A172 (cell line): ENCODE data around the gene URI1. TPM values are rescaled to one million over a fixed set of nuclear protein-coding genes. Genes with fewer than 3 reads are reported as not detected.
"Not testable (repeated sequence)": the region's sequence is repeated elsewhere in the genome, so short reads cannot be mapped to it uniquely, and the experiment has no call there.

Experiments used
- DNase-seq: peaks from one replicate; pipeline ENCODE4 v3.0.0-alpha.2; 2015; ENCODE audit warnings: low spot score
- total RNA-seq: library from RNA; depleted of rRNA; stranded (reverse); fragments of >200 nt; shearing (Covaris generic); gene quantifications from 2 replicates; pipeline ENCODE4 v1.2.3, GENCODE V29; 2014

URI1 gene
- total RNA-seq, 1 experiment from 2014 or later, result 74.6 TPM

- DNase-seq, result peak; percentile 41
Measured at GRCh38 chr19:29942404-29943261, 594 bp downstream of the URI1 start.

GRCh38 chr19:29943615-29944014, 1.6 kb downstream of the URI1 start:
- DNase-seq, result no peak

GRCh38 chr19:29944390-29945012, 2.5 kb downstream of the URI1 start:
- no peak for DNase-seq

DNA sequence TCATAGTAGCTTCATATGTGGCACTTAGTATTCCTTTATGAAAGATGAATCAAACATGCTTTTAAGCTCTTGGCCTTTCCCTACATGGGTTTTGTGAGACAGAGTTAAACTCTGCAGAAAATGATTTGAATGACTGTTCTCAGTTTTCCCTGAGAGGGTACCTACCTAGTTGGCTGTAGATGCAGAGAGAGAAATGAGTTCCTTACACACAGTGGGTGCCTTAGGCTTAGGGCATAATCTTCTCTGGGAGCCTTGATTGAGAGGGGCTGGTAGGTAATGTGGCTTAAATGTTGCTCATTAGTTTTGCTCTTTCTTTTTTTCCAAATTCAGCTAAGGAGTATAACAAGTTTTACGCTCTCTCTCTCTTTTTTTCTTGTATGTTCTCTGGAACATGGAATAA, 3.0 kb downstream of the URI1 start:
- DNase-seq, result no peak

GRCh38 chr19:29945433-29945832, 3.4 kb downstream of the URI1 start:
- DNase-seq, result no peak

GRCh38 chr19:29946645-29947044, 4.6 kb downstream of the URI1 start:
- DNase-seq, result no peak

DNA sequence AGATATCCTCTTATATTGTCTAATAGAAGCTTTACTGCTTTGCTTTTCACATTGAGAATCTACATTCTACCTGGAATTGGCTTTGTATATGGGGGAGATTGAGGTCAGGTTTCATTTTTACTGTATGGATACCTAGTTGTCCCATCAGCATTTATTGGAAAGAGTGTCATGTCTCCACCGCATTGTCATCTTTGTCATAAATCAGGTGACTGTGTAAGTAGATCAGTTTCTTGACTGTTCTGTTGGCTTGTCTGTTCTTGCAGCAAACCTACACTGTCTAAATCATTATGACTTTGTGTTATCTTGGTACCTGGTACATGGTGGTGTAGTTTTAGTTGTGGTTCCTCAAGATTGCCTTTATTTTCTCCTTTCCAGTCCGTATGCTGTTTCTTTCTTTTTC, 5.8 kb downstream of the URI1 start:
- no peak for DNase-seq

DNA sequence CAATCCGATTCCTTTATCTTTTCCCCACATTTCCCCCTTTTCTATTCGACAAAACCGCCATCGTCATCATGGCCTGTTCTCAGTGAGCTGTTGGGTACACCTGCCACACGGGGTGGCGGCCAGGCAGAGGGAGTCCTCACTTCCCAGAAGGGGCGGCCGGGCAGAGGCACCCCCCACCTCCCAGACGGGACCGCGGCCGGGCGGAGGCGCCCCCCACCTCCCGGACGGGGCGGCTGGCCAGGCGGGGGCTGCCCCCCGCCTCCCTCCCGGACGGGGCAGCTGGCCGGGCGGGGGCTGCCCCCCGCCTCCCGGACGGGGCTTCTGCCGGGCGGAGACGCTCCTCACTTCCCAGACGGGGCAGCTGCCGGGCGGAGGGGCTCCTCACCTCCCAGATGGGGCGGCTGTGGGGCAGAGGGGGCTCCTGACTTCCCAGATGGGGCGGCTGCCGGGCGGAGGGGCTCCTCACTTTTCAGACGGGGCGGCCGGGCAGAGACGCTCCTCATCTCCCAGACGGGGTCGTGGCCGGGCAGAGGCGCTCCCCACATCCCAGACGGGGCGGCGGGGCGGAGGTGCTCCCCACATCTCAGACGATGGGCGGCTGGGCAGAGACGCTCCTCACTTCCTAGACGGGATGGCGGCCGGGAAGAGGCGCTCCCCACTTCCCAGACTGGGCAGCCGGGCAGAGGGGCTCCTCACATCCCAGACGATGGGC, 6.9 kb downstream of the URI1 start:
- DNase-seq, result not testable (repeated sequence)

DNA sequence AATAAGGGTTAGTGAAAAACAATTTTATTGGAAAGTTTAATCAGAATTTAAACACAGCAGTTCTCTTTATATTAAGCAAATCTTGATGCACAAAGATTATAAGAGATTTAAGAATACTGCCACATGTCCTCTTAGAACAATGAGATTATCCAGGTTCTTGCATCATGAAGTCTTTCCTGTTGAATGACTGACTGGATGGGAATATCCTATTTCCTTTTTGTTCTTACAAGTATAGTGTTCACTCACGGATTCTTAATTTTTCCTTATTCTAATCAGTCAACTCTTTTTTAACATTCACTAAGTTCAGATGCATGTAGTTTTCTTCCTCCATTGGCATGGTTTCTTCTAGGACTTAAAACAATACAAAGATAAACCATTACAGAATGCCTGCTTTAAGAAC, 10.1 kb downstream of the URI1 start:
- no peak for DNase-seq

GRCh38 chr19:29952646-29953045, 10.6 kb downstream of the URI1 start:
- DNase-seq, result no peak

- no peak for DNase-seq
Measured at GRCh38 chr19:29953352-29954247, 11.6 kb downstream of the URI1 start.

- no peak for DNase-seq
Measured at GRCh38 chr19:29956855-29957254, 14.8 kb downstream of the URI1 start.

DNA sequence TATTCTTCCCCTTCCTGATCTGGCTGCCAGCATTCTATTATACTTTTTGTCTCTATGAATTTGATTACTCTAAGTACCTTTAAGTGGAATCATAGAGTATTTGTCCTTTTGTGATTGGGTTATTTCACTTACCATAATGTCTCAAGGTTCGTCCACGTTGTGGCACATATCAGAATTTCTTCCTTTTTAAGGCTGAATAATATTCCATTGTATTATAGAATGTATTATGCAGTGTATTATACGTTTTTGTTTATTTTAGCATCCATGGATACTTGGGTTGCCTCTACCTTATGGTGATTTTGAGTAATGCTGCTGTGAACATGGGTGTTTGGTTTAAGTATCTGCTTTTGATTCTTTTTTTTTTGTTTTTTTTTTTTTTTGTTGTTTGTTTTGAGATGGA, 19.3 kb downstream of the URI1 start:
- no peak for DNase-seq

- no peak for DNase-seq
Measured at GRCh38 chr19:29962793-29963192, 20.8 kb downstream of the URI1 start.

DNA sequence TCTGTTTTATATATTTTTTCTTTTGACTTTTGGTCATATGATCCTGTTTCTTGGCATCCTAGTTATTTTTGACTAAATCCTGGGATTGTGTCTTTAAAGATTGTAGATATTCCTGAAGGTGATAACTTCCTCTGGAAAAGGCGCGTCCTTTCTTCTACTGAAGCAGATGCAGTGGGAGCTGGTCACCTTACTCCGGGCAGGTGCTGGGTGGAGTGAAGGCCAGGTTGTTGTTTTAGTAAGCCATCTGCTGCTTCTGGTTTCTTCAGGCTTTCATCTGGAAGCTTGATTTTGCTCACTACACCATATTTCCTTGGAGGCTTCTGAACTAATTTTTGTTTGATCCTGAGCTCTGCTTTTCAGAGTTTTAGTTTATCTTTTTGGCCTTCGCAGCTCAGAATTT, 21.5 kb downstream of the URI1 start:
- DNase-seq, result no peak

DNA sequence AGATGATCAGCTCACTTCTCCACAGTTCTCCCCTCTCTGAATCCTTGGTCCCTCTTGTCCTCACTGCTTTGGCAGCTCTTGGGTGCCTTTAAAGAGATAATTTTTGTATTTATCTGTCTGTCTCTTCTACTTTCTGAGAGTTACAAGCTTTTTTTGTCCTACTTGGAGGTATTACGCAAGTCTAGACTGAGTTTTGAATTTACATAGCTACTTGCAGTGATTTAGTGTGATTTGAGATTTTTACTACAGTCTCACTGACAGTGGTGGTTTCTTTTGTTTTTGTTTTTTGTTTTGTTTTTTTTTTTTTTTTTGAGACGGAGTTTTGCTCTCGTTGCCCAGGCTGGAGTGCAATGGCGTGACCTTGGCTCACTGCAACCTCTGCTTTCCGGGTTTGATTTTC, 22.1 kb downstream of the URI1 start:
- no peak for DNase-seq

- no peak for DNase-seq
Measured at GRCh38 chr19:29965492-29965891, 23.5 kb downstream of the URI1 start.

DNA sequence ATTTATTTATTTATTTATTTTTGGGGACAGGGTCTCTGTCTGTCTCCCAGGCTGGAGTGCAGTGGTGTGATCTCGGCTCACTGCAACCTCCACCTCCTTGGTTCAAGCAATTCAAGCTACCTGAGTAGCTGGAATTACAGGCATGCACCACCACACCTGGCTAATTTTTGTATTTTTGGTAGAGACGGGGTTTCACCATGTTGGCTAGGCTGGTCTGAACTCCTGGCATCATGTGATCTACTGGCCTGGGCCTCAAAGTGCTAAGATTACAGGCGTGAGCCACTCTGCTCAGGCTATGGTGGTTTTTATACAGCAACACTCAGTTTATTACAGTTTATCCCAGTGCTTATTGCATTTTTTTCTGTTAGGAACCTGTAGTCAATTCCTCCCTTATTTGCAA, 24.1 kb downstream of the URI1 start:
- not testable (repeated sequence) for DNase-seq

DNA sequence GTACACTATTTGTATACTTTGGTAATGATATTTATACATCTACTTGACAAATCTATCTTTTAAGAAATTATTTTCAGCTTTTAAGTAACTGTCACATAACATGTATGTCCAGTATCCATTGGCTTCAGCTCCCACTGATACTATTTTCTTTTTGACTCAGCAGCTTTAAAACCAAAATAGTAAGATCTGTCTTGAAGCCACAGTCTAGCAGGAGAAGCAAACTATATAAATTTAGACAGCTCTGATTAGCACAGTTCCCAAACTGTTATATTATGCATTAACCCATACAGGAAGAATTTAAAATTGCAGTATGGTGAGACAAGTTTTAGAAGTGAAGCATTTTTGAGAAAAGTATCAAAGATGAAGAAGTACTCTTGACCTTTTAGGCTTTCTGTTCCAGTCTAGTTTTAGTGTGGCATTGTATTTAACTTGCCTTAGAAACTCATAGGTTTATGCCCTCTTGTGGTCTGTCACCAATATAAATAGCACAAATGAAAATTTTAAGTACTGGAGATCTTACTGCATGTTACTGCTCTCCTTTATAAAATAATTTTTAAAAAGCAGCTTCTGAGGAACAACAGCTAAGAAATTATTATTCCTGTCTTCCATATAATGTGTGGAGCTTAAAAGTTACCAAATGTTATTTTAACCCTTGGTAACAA, 24.7 kb downstream of the URI1 start:
- DNase-seq, result peak; percentile 8

- DNase-seq, result no peak
Measured at GRCh38 chr19:29967623-29968022, 25.6 kb downstream of the URI1 start.

- no peak for DNase-seq
Measured at GRCh38 chr19:29969891-29970290, 27.9 kb downstream of the URI1 start.
